Measurements from ENCODE around the gene ATG4C.

ATG4C gene

GRCh38 chr1:62790716-62791115 lies 6.8 kb downstream of the ATG4C start:
- H3K9ac ChIP-seq (ENCODE audit: low read length): no peak overlapping the region
- H3K79me2 ChIP-seq (ENCODE audit: insufficient read depth, low read length): peaks cover 52% of the 10 kb centered on the region
- H3K27me3 ChIP-seq (ENCODE audit: insufficient read depth, low read length): no peaks in the 10 kb centered on the region
- H3K27ac ChIP-seq (ENCODE audit: low read depth, low read length, poor library complexity, severe bottlenecking): no peak overlapping the region
- no peaks in the 10 kb centered on the region; the same call in 1 of the 2 replicates for H3F3A ChIP-seq (ENCODE audit: insufficient read depth, low read length)
- no peaks in the 10 kb centered on the region for H3K9me2 ChIP-seq (ENCODE audit: low read depth, low read length)
- peaks cover 31% of the 10 kb centered on the region for H3K4me1 ChIP-seq (ENCODE audit: insufficient read depth, low read length, severe bottlenecking)
- no peak overlapping the region for H3K4me3 ChIP-seq (ENCODE audit: low read depth, low read length, poor library complexity, severe bottlenecking)
- H3K36me3 ChIP-seq (ENCODE audit: insufficient read depth, low read length): no peaks in the 10 kb centered on the region
- no peaks in the 10 kb centered on the region for H4K20me1 ChIP-seq (ENCODE audit: insufficient read depth, low read length)
- no peak overlapping the region for H2AFZ ChIP-seq (ENCODE audit: low read length)
- H3K9me3 ChIP-seq (ENCODE audit: low read length): no peaks in the 10 kb centered on the region
- no peak for TF ChIP-seq EZH2 (IDR thresholded peaks at IDR 0.05; ENCODE audit: borderline replicate concordance, low read length)
- no peak for TF ChIP-seq CTCF (IDR thresholded peaks at IDR 0.05; ENCODE audit: low read length)
- no peak overlapping the region for H3K4me2 ChIP-seq (ENCODE audit: low read length)

GRCh38 chr1:62794053-62794452 lies 10.1 kb downstream of the ATG4C start:
- Histone ChIP-seq H4K20me1 (ENCODE audit: insufficient read depth, low read length) (no peaks in the 10 kb centered on the region), H3K36me3 (ENCODE audit: insufficient read depth, low read length) (no peaks in the 10 kb centered on the region; the same call in 1 of the 2 replicates), H3K4me1 (ENCODE audit: insufficient read depth, low read length, severe bottlenecking) (peaks cover 25% of the 10 kb centered on the region), H3K79me2 (ENCODE audit: insufficient read depth, low read length) (peaks cover 43% of the 10 kb centered on the region), H2AFZ (ENCODE audit: low read length) (no peak overlapping the region), H3K9ac (ENCODE audit: low read length) (no peak overlapping the region), H3K9me3 (ENCODE audit: low read length) (no peaks in the 10 kb centered on the region), H3K27ac (ENCODE audit: low read depth, low read length, poor library complexity, severe bottlenecking) (peak overlapping the region; percentile 23), H3K4me3 (ENCODE audit: low read depth, low read length, poor library complexity, severe bottlenecking) (no peak overlapping the region), H3K27me3 (ENCODE audit: insufficient read depth, low read length) (no peaks in the 10 kb centered on the region), H3K4me2 (ENCODE audit: low read length) (no peak overlapping the region), H3K9me2 (ENCODE audit: low read depth, low read length) (no peaks in the 10 kb centered on the region), H3F3A (ENCODE audit: insufficient read depth, low read length) (no peaks in the 10 kb centered on the region; the same call in 1 of the 2 replicates)
- no peak for TF ChIP-seq EZH2 (IDR thresholded peaks at IDR 0.05; ENCODE audit: borderline replicate concordance, low read length)
- no peak for TF ChIP-seq CTCF (IDR thresholded peaks at IDR 0.05; ENCODE audit: low read length)

- Histone ChIP-seq H3K4me2 (ENCODE audit: low read length) (no peak overlapping the region), H3K9ac (ENCODE audit: low read length) (no peak overlapping the region), H3K27me3 (ENCODE audit: insufficient read depth, low read length) (no peaks in the 10 kb centered on the region), H2AFZ (ENCODE audit: low read length) (no peak overlapping the region), H3K27ac (ENCODE audit: low read depth, low read length, poor library complexity, severe bottlenecking) (no peak overlapping the region), H4K20me1 (ENCODE audit: insufficient read depth, low read length) (no peaks in the 10 kb centered on the region), H3K9me3 (ENCODE audit: low read length) (no peaks in the 10 kb centered on the region), H3K4me3 (ENCODE audit: low read depth, low read length, poor library complexity, severe bottlenecking) (no peak overlapping the region), H3F3A (ENCODE audit: insufficient read depth, low read length) (peaks cover 10% of the 10 kb centered on the region), H3K9me2 (ENCODE audit: low read depth, low read length) (no peaks in the 10 kb centered on the region), H3K4me1 (ENCODE audit: insufficient read depth, low read length, severe bottlenecking) (peaks cover 44% of the 10 kb centered on the region), H3K36me3 (ENCODE audit: insufficient read depth, low read length) (no peaks in the 10 kb centered on the region; the same call in 1 of the 2 replicates), H3K79me2 (ENCODE audit: insufficient read depth, low read length) (peaks cover 32% of the 10 kb centered on the region; the same call in 1 of the 2 replicates)
- TF ChIP-seq EZH2 (IDR thresholded peaks at IDR 0.05; ENCODE audit: borderline replicate concordance, low read length) (no peak), CTCF (IDR thresholded peaks at IDR 0.05; ENCODE audit: low read length) (no peak)
Observed at GRCh38 chr1:62796221-62796620, 12.3 kb downstream of the ATG4C start.
